Gastroesophageal sphincter (tissue), 3 donors: Measurements from ENCODE around the gene TTBK2.

ENCODE experiments used
- POLR2A ChIP-seq, 2 donors: fragments of 450-650 bp; IDR thresholded peaks; one replicate each; pipeline ENCODE4 v1.6.1; 2017; ENCODE audit warnings: antibody characterized with exemption in 2 of 2, mild to moderate bottlenecking in 2 of 2, moderate library complexity in 1 of 2
- POLR2AphosphoS5 ChIP-seq: sonication (generic); formaldehyde crosslinking; IDR thresholded peaks from one replicate; pipeline ENCODE4 v1.6.1; 2017; ENCODE audit warnings: antibody characterized with exemption
- TF ChIP-seq, protein P1 (sequence below), 4 experiments: fragments of 200-600 bp in 2 of 4; fragments of 450-650 bp in 2 of 4; sonication (generic) in 1 of 4; IDR thresholded peaks; one replicate each; pipeline ENCODE4 v1.5.1; 2017 to 2019; ENCODE audit warnings: antibody characterized with exemption in 4 of 4, mild to moderate bottlenecking in 2 of 4, moderate library complexity in 2 of 4

- TF ChIP-seq, protein P1, sequence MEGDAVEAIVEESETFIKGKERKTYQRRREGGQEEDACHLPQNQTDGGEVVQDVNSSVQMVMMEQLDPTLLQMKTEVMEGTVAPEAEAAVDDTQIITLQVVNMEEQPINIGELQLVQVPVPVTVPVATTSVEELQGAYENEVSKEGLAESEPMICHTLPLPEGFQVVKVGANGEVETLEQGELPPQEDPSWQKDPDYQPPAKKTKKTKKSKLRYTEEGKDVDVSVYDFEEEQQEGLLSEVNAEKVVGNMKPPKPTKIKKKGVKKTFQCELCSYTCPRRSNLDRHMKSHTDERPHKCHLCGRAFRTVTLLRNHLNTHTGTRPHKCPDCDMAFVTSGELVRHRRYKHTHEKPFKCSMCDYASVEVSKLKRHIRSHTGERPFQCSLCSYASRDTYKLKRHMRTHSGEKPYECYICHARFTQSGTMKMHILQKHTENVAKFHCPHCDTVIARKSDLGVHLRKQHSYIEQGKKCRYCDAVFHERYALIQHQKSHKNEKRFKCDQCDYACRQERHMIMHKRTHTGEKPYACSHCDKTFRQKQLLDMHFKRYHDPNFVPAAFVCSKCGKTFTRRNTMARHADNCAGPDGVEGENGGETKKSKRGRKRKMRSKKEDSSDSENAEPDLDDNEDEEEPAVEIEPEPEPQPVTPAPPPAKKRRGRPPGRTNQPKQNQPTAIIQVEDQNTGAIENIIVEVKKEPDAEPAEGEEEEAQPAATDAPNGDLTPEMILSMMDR (IDR thresholded peaks at IDR 0.05): no peak
- no peak for TF ChIP-seq POLR2A (IDR thresholded peaks at IDR 0.05)
- TF ChIP-seq POLR2AphosphoS5: no peak
Observed at GRCh38 chr15:42721016-42721415, 199.6 kb downstream of the TTBK2 start.
